ENCODE data around the gene ADAMTS17.

GRCh38 chr15:99993262-99993661 lies 348.5 kb downstream of the ADAMTS17 start:
- TF ChIP-seq, protein P1, sequence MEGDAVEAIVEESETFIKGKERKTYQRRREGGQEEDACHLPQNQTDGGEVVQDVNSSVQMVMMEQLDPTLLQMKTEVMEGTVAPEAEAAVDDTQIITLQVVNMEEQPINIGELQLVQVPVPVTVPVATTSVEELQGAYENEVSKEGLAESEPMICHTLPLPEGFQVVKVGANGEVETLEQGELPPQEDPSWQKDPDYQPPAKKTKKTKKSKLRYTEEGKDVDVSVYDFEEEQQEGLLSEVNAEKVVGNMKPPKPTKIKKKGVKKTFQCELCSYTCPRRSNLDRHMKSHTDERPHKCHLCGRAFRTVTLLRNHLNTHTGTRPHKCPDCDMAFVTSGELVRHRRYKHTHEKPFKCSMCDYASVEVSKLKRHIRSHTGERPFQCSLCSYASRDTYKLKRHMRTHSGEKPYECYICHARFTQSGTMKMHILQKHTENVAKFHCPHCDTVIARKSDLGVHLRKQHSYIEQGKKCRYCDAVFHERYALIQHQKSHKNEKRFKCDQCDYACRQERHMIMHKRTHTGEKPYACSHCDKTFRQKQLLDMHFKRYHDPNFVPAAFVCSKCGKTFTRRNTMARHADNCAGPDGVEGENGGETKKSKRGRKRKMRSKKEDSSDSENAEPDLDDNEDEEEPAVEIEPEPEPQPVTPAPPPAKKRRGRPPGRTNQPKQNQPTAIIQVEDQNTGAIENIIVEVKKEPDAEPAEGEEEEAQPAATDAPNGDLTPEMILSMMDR (IDR thresholded peaks at IDR 0.05): no peak
- no peak for TF ChIP-seq POLR2A (IDR thresholded peaks at IDR 0.05)
